Smooth muscle cell (in vitro differentiated cells): ENCODE results near the gene ZBED4. TPM values are rescaled to one million over a fixed set of nuclear protein-coding genes. Genes with fewer than 3 reads are reported as not detected.

Experiments used
- DNase-seq: peaks from one replicate; lab custom pipeline; 2025; ENCODE audit not compliant: unreplicated experiment; lab: John Stamatoyannopoulos, UW
- H2AFZ ChIP-seq: fragments of 200-600 bp; sonication (generic); 2 replicates; pipeline ENCODE4 v1.6.0; 2016; ENCODE audit warnings: antibody characterized with exemption, low read depth, mild to moderate bottlenecking
- H3F3A ChIP-seq: fragments of 200-600 bp; sonication (generic); 2 replicates; pipeline ENCODE4 v1.6.0; 2017; ENCODE audit warnings: antibody characterized with exemption, low read depth
- H3K27ac ChIP-seq: fragments of 200-600 bp; sonication (generic); 2 replicates; pipeline ENCODE4 v1.5.1; 2016; ENCODE audit warnings: low read depth, mild to moderate bottlenecking
- H3K27me3 ChIP-seq: fragments of 200-600 bp; sonication (generic); 2 replicates; pipeline ENCODE4 v1.6.1; 2016; ENCODE audit warnings: low read depth, mild to moderate bottlenecking
- H3K36me3 ChIP-seq: fragments of 200-600 bp; sonication (generic); 2 replicates; pipeline ENCODE4 v1.5.1; 2016; ENCODE audit warnings: low read depth
- H3K4me1 ChIP-seq: fragments of 200-600 bp; sonication (generic); 2 replicates; pipeline ENCODE4 v1.5.1; 2016; ENCODE audit warnings: low read depth
- H3K4me2 ChIP-seq: fragments of 200-600 bp; sonication (generic); 2 replicates; pipeline ENCODE4 v1.6.0; 2016; ENCODE audit warnings: mild to moderate bottlenecking
- H3K4me3 ChIP-seq: fragments of 200-600 bp; sonication (generic); 2 replicates; pipeline ENCODE4 v1.5.1; 2016; ENCODE audit warnings: mild to moderate bottlenecking
- H3K79me2 ChIP-seq: fragments of 200-600 bp; sonication (generic); 2 replicates; pipeline ENCODE4 v1.6.0; 2016; ENCODE audit warnings: low read depth, mild to moderate bottlenecking
- H3K9ac ChIP-seq: fragments of 200-600 bp; sonication (generic); 2 replicates; pipeline ENCODE4 v1.6.0; 2016; ENCODE audit warnings: low read depth
- H3K9me3 ChIP-seq: fragments of 200-600 bp; sonication (generic); replicated peaks from 2 replicates; pipeline ENCODE4 v1.5.1; 2016; ENCODE audit warnings: low read depth
- H4K20me1 ChIP-seq: fragments of 200-600 bp; sonication (generic); 2 replicates; pipeline ENCODE4 v1.6.0; 2016; ENCODE audit warnings: low read depth
- CTCF ChIP-seq: fragments of 200-600 bp; sonication (generic); IDR thresholded peaks from 2 replicates; pipeline ENCODE4 v1.5.1; 2017; ENCODE audit warnings: borderline replicate concordance, mild to moderate bottlenecking, antibody characterized with exemption; ENCODE audit not compliant: insufficient read depth, poor library complexity, severe bottlenecking
- WGBS: methylation state at CpG from one replicate; pipeline ENCODE4 v1.1.7; 2016; ENCODE audit warnings: low lambda C conversion rate; 5-methylcytosine and 5-hydroxymethylcytosine counted together
- polyA plus RNA-seq: library from polyadenylated mRNA; unstranded; fragments of >200 nt; fragmentation: Nextera tagmentation; extraction: Ambion mirVana; gene quantifications from 2 replicates; pipeline ENCODE4 v1.2.1, GENCODE V29; 2016
- total RNA-seq: library from RNA; depleted of rRNA; stranded (reverse); fragments of >200 nt; gene quantifications from 2 replicates; pipeline ENCODE4 v1.2.3, GENCODE V29; 2014

The ZBED4 gene
- total and polyA plus RNA-seq, 2 experiments from 2014 or later = 12.1 to 16.6 TPM

- no peaks in the 10 kb centered on the region for H3K36me3 ChIP-seq
- 94% methylated on average over 16 of the region's 18 CpGs for WGBS
- no peaks in the 10 kb centered on the region for H3K4me1 ChIP-seq
- no peak for TF ChIP-seq CTCF
- no peak overlapping the region for H2AFZ ChIP-seq
- no peak overlapping the region for H3K27ac ChIP-seq
- no peaks in the 10 kb centered on the region for H3K9me3 ChIP-seq
- no peak overlapping the region for H3K4me2 ChIP-seq
- H3F3A ChIP-seq = no peaks in the 10 kb centered on the region
- H3K9ac ChIP-seq = no peak overlapping the region
- DNase-seq = no peak
- H3K27me3 ChIP-seq = no peaks in the 10 kb centered on the region
- H4K20me1 ChIP-seq = no peaks in the 10 kb centered on the region
- H3K4me3 ChIP-seq = no peak overlapping the region
- no peaks in the 10 kb centered on the region for H3K79me2 ChIP-seq
These were observed 73.3 kb downstream of the ZBED4 start for GRCh38 chr22:49926916-49927315.

- TF ChIP-seq CTCF = no peak
- no peak overlapping the region for H3K4me2 ChIP-seq
These were observed 74.0 kb downstream of the ZBED4 start for GRCh38 chr22:49927483-49928184.

GRCh38 chr22:49928185-49928495 is 74.5 kb downstream of the ZBED4 start:
- TF ChIP-seq CTCF = no peak
- no peak overlapping the region for H3K9ac ChIP-seq

More at GRCh38 chr22:49927483-49928184, 74.0 kb downstream of the ZBED4 start:
- Histone ChIP-seq H3K79me2 (no peaks in the 10 kb centered on the region), H3K27me3 (no peaks in the 10 kb centered on the region), H3K4me1 (no peaks in the 10 kb centered on the region), H3K9ac (no peak overlapping the region), H3K27ac (no peak overlapping the region), H3K36me3 (no peaks in the 10 kb centered on the region), H3K4me3 (no peak overlapping the region), H3F3A (no peaks in the 10 kb centered on the region), H2AFZ (no peak overlapping the region), H4K20me1 (no peaks in the 10 kb centered on the region), H3K9me3 (no peaks in the 10 kb centered on the region)
- DNase-seq = no peak
- 91% methylated on average over 19 of the region's 26 CpGs for WGBS

GRCh38 chr22:49928555-49929210 is 75.0 kb downstream of the ZBED4 start:
- H4K20me1 ChIP-seq = no peaks in the 10 kb centered on the region
- no peak overlapping the region for H3K4me3 ChIP-seq
- no peak overlapping the region for H2AFZ ChIP-seq
- no peak overlapping the region for H3K9ac ChIP-seq
- H3F3A ChIP-seq = no peaks in the 10 kb centered on the region
- 78% methylated on average over 29 of the region's 38 CpGs for WGBS
- DNase-seq = no peak
- H3K27me3 ChIP-seq = no peaks in the 10 kb centered on the region
- TF ChIP-seq CTCF = no peak
- no peaks in the 10 kb centered on the region for H3K79me2 ChIP-seq
- H3K36me3 ChIP-seq = no peaks in the 10 kb centered on the region
- H3K4me1 ChIP-seq = no peaks in the 10 kb centered on the region
- H3K9me3 ChIP-seq = no peaks in the 10 kb centered on the region
- H3K4me2 ChIP-seq = no peak overlapping the region
- no peak overlapping the region for H3K27ac ChIP-seq

More at GRCh38 chr22:49928185-49928495, 74.5 kb downstream of the ZBED4 start:
- Histone ChIP-seq H3K4me1 (no peaks in the 10 kb centered on the region), H4K20me1 (no peaks in the 10 kb centered on the region), H3K79me2 (no peaks in the 10 kb centered on the region), H3K27me3 (no peaks in the 10 kb centered on the region), H3K4me2 (no peak overlapping the region), H2AFZ (no peak overlapping the region), H3K27ac (no peak overlapping the region), H3K36me3 (no peaks in the 10 kb centered on the region), H3F3A (no peaks in the 10 kb centered on the region), H3K9me3 (no peaks in the 10 kb centered on the region), H3K4me3 (no peak overlapping the region)
- WGBS = 92% methylated on average over 8 of the region's 8 CpGs
- DNase-seq = no peak
